GM12864 (cell line): Measurements from ENCODE around the gene C3orf62.

Source experiments
- DNase-seq: peaks from one replicate; pipeline ENCODE4 v3.0.0-alpha.2; 2011; ENCODE audit warnings: low read depth
- H3K4me3 ChIP-seq: 2 replicates; pipeline ENCODE4 v1.5.1; 2011; ENCODE audit warnings: mild to moderate bottlenecking, low read depth, low read length, control low read depth
- CTCF ChIP-seq: IDR thresholded peaks from 2 replicates; pipeline ENCODE4 v1.5.1; 2011; ENCODE audit warnings: low read depth, mild to moderate bottlenecking, moderate library complexity, low read length, control low read depth, inconsistent platforms; ENCODE audit errors: missing control alignments

C3orf62 gene

DNA sequence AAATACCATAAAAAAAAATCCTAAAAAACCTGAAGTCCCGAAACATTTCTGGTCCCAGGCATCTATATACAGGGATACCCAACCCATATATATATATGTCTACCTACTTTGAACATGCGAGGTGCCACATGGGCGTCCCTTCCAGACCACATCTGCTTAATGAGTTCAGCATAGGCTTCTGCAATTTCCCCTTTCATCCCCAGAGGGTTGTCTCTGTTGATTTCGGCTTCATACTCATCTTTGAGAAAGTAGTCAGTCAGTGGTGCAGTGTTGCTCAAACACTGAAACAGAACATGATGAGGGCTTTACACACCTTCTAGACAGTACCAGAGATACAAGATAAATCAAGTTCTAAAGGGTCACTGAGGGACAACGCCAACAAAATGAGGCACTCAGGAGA is 28.6 kb upstream of the C3orf62 start:
- no peak overlapping the region for H3K4me3 ChIP-seq
- DNase-seq: no peak
- TF ChIP-seq CTCF: no peak

DNA sequence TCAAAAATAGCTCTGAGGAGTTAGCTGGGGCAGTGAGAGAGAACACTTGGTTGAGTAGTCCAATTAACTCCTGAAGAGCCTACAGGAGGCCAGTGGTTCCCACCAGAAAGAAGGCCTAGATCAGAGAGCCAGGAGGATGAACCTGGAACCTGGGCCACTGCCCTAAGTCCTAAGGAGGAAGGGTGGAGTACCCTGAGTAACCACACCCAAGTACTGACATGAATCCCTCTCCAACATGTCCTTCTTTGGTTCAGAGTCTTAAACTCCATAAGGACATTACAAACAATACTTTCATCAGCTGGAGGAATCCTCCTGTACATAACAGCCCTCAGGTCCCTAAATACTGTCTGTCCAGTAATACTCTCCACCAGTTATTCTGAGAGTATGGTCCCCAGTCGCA is 25.6 kb upstream of the C3orf62 start:
- TF ChIP-seq CTCF: no peak
- no peak for DNase-seq
- H3K4me3 ChIP-seq: no peak overlapping the region

GRCh38 chr3:49300595-49300994 is 23.6 kb upstream of the C3orf62 start:
- DNase-seq: no peak
- H3K4me3 ChIP-seq: no peak overlapping the region
- no peak for TF ChIP-seq CTCF

DNA sequence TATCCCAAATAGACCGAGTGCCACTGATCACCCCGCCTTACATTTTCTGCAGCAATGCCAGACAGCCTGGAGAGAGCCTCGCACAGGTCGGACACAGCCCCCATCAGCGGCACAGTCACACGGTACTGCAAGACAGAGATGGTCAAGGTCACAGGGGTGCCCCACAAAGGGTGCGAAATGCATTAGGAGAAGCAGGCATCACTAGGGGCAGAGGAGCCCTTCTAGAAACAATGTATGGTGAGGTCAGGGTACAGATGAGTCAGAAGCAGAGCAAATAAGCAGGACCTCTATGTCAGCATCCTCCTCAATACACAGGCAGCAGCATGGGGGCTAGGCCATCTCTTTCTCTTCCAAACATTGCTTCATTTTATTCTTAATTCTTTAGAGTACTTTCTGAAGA is 21.5 kb upstream of the C3orf62 start:
- no peak for DNase-seq
- H3K4me3 ChIP-seq: no peak overlapping the region
- no peak for TF ChIP-seq CTCF

DNA sequence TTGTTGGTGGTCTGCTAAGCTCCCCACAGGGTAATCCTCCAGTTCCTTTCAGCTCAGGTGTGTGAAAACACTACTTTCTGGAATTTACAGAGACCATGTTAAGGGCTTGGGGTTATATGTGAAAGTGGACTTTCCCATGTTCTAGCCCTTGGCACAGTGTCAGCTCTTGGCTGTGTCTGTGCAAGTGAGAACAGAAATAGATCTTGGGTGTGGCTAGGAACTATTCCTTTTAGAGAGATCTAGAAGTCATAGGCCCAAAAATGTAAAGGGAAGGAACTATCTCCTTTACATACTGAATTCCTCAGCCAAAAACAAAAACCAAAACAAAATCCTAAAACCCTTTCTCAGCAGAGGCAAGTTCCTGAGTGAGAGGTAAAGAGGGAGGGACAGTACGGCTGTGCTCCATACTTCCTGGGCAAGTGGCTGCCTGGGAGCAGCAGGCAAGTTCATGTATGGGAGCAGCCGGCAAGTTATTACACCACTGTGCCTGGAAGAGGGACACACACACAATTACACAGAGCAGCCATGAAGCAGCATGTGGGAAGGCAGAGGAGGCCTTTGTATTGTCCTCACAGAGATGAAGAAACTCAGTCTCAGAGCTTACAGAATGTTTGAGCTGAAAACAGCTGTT is 19.9 kb upstream of the C3orf62 start:
- no peak overlapping the region for H3K4me3 ChIP-seq
- no peak for DNase-seq
- no peak for TF ChIP-seq CTCF

GRCh38 chr3:49295489-49296058 is 18.5 kb upstream of the C3orf62 start:
- TF ChIP-seq CTCF: peak; percentile 57
- H3K4me3 ChIP-seq: no peak overlapping the region
- DNase-seq: no peak

DNA sequence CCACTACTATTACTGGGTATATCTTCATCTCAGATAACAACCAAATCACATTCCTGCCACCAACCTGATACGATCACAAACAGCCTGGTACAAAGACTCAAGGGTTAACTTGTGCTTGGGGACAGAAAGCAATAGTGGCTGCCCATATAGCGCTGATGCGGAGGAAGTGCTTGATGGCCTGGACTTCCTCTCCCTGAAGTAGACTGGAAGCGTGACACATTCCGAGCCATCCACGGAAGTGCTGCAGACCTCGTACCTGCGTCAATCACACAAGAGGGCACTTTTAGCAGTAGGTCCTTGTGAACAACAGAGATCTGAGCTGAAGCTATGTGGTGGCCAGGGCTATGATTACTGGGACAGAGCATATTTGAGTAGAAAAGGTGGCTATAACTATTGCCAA is 17.3 kb upstream of the C3orf62 start:
- H3K4me3 ChIP-seq: no peak overlapping the region
- no peak for TF ChIP-seq CTCF
- no peak for DNase-seq
